Adipose tissue (tissue), 3 donors: ENCODE measurements around the gene DEPDC5. TPM values are rescaled to one million over a fixed set of nuclear protein-coding genes. Genes with fewer than 3 reads are reported as not detected.

Source experiments
- H3K27ac ChIP-seq: one replicate; pipeline ENCODE4 v1.5.1; 2013; ENCODE audit warnings: low read depth, low read length
- WGBS, 3 donors: extraction: QIAGEN DNeasy Blood & Tissue Kit; methylation state at CpG; one replicate each; pipeline ENCODE4 v1.1.7; 2013; 5-methylcytosine and 5-hydroxymethylcytosine counted together
- polyA plus RNA-seq, 3 donors: library from polyadenylated mRNA; stranded (reverse); fragments of 200-250 nt; gene quantifications; one replicate each; pipeline ENCODE4 v1.2.3, GENCODE V29; 2013
- donor health status: healthy with polysubstance abuse.
- donor health status: Bipolar disorder and iron deficiency.
- donor health status: healthy.

DEPDC5 gene
- polyA plus RNA-seq, 3 donors: 3.5 to 14.4 (median 4.0) TPM

GRCh38 chr22:31950226-31950625, 196.4 kb downstream of the DEPDC5 start:
- H3K27ac ChIP-seq: no peak overlapping the region
- WGBS, 3 donors: 56 to 78% (median 61%) methylated on average over 4 of the region's 4 CpGs

- no peak overlapping the region for H3K27ac ChIP-seq
- WGBS, 3 donors: 63 to 72% (median 67%) methylated on average over 8 of the region's 8 CpGs
Measured at GRCh38 chr22:31951194-31952093, 197.6 kb downstream of the DEPDC5 start.

- no peak overlapping the region for H3K27ac ChIP-seq
- 63 to 86% (median 65%) methylated on average over 2 of the region's 2 CpGs for WGBS, 3 donors
Measured at GRCh38 chr22:31952094-31952401, 198.2 kb downstream of the DEPDC5 start.

GRCh38 chr22:31952472-31952871, 198.7 kb downstream of the DEPDC5 start:
- WGBS, 3 donors: 17 to 50% (median 37%) methylated on average over 2 of the region's 2 CpGs
- peak overlapping the region; percentile 38 for H3K27ac ChIP-seq

- H3K27ac ChIP-seq: no peak overlapping the region
- 69 to 91% (median 90%) methylated on average over 3 of the region's 3 CpGs for WGBS, 3 donors
Measured at GRCh38 chr22:31953261-31953660, 199.4 kb downstream of the DEPDC5 start.

- H3K27ac ChIP-seq: no peak overlapping the region
- WGBS, 3 donors: 67 to 82% (median 67%) methylated on average over 10 to 11 of the region's 11 CpGs
Measured at GRCh38 chr22:31954535-31955523, 201.0 kb downstream of the DEPDC5 start.

- WGBS, 3 donors: 93 to 96% (median 95%) methylated on average over 12 of the region's 12 CpGs
- no peak overlapping the region for H3K27ac ChIP-seq
Measured at GRCh38 chr22:31956360-31956759, 202.5 kb downstream of the DEPDC5 start.

Other genes with a start within 250 kb of the DEPDC5 start
- 10 to 100 TPM; 23.0 to 89.4 (median 43.0) TPM for gene PISD, start 91.8 kb upstream of the DEPDC5 start, polyA plus RNA-seq
- 1 to 10 TPM; 4.2 to 7.4 (median 5.3) TPM for gene PRR14L, start 3.9 kb upstream of the DEPDC5 start, polyA plus RNA-seq
- gene YWHAH, start 190.5 kb downstream of the DEPDC5 start, polyA plus RNA-seq: 10 to 100 TPM; 43.8 to 85.4 (median 84.1) TPM